Mucosa of gallbladder (tissue), 1 donor: Measurements from ENCODE around the gene KLK8. TPM values are rescaled to one million over a fixed set of nuclear protein-coding genes. Genes with fewer than 3 reads are reported as not detected.

ENCODE experiments used
- DNase-seq: peaks from one replicate; pipeline ENCODE4 v3.0.0-alpha.2; 2020; ENCODE audit warnings: low spot score
- total RNA-seq: library from RNA; stranded (reverse); gene quantifications from one replicate; pipeline ENCODE4 v1.2.1, GENCODE V29; 2021
- donor health status: DM: no; HTN: no; CAD: no.

KLK8 gene
- total RNA-seq, 1 donor from 2014 or later: 2.4 TPM

GRCh38 chr19:50949861-50950260 lies 51.5 kb downstream of the KLK8 start:
- DNase-seq: no peak

- DNase-seq: no peak
These were observed 54.3 kb downstream of the KLK8 start for GRCh38 chr19:50947123-50947522.

Other genes with a start within 250 kb of the KLK8 start
- not detected for gene GPR32, start 231.1 kb downstream of the KLK8 start, total RNA-seq
- gene ACP4, start 211.2 kb downstream of the KLK8 start, total RNA-seq: not detected
- gene KLK1, start 177.8 kb downstream of the KLK8 start, total RNA-seq: 1.5 TPM
- gene KLK15, start 168.0 kb downstream of the KLK8 start, total RNA-seq: not detected
- not detected for gene KLK3, start 146.7 kb downstream of the KLK8 start, total RNA-seq
- gene KLK2, start 128.2 kb downstream of the KLK8 start, total RNA-seq: not detected
- not detected for gene KLK4, start 90.2 kb downstream of the KLK8 start, total RNA-seq
- gene KLK5, start 48.6 kb downstream of the KLK8 start, total RNA-seq: not detected
- 1.5 TPM for gene KLK6, start 32.0 kb downstream of the KLK8 start, total RNA-seq
- 0.14 TPM for gene KLK7, start 17.7 kb downstream of the KLK8 start, total RNA-seq
- 42.8 TPM for gene KLK10, start 18.1 kb upstream of the KLK8 start, total RNA-seq
- gene KLK11, start 25.0 kb upstream of the KLK8 start, total RNA-seq: 274 TPM
- 0.78 TPM for gene KLK12, start 33.4 kb upstream of the KLK8 start, total RNA-seq
- 2.0 TPM for gene KLK13, start 63.5 kb upstream of the KLK8 start, total RNA-seq
- 0.63 TPM for gene KLK14, start 81.3 kb upstream of the KLK8 start, total RNA-seq
- gene CTU1, start 106.8 kb upstream of the KLK8 start, total RNA-seq: 12.1 TPM
- gene SIGLEC9, start 123.3 kb upstream of the KLK8 start, total RNA-seq: 6.3 TPM
- 3.5 TPM for gene SIGLEC7, start 140.7 kb upstream of the KLK8 start, total RNA-seq
- 8.3 TPM for gene CD33, start 223.5 kb upstream of the KLK8 start, total RNA-seq
- not detected for gene SIGLECL1, start 249.5 kb upstream of the KLK8 start, total RNA-seq